Lower leg skin (tissue), 4 donors: ENCODE results near the gene KCNMA1. TPM values are rescaled to one million over a fixed set of nuclear protein-coding genes. Genes with fewer than 3 reads are reported as not detected.

Experiments
- DNase-seq, 2 donors: peaks; one replicate each; pipeline ENCODE4 v3.0.0-alpha.2; 2019; ENCODE audit warnings: low spot score in 2 of 2
- H3K4me3 ChIP-seq: fragments of 200-600 bp; sonication (generic); 2 replicates; pipeline ENCODE4 v1.5.1; 2017; ENCODE audit warnings: mild to moderate bottlenecking, low read depth; ENCODE audit not compliant: poor library complexity, severe bottlenecking
- CTCF ChIP-seq, 3 donors: fragments of 450-650 bp; IDR thresholded peaks; one replicate each; pipeline ENCODE4 v1.5.1; 2016; ENCODE audit warnings: antibody characterized with exemption in 3 of 3, mild to moderate bottlenecking in 3 of 3, moderate library complexity in 2 of 3
- POLR2A ChIP-seq, 2 donors: fragments of 450-650 bp; IDR thresholded peaks; one replicate each; pipeline ENCODE4 v1.6.1; 2016 to 2017; ENCODE audit warnings: antibody characterized with exemption in 2 of 2, mild to moderate bottlenecking in 1 of 2, moderate library complexity in 1 of 2
- WGBS, 2 donors: methylation state at CpG; one replicate each; pipeline ENCODE4 v1.1.5; 2018; 5-methylcytosine and 5-hydroxymethylcytosine counted together
- intact Hi-C: fragments of 100-400 bp; cut with DNase I; formaldehyde crosslinking; loops from one replicate; pipeline ENCODE4 v1.15.0; 2023; ENCODE audit warnings: low total_unique reads
- total RNA-seq, 4 donors: library from RNA; depleted of rRNA; stranded (reverse); fragments of >200 nt; gene quantifications; one replicate each; pipeline ENCODE4 v1.1.0, GENCODE V29; 2016

Gene KCNMA1
- total RNA-seq, 4 donors from 2014 or later, result 4.1 to 9.9 (median 6.5) TPM

- H3K4me3 ChIP-seq, result no peak overlapping the region
- WGBS, 2 donors, result 82 to 85% methylated on average over 7 of the region's 7 CpGs
- DNase-seq, result no peak
- TF ChIP-seq POLR2A (IDR thresholded peaks at IDR 0.05) (no peak), CTCF (IDR thresholded peaks at IDR 0.05) (no peak)
- intact Hi-C loops, result no loop called here
These were observed 436.2 kb downstream of the KCNMA1 start for GRCh38 chr10:77201135-77202106.

GRCh38 chr10:77197544-77197943 is 440.1 kb downstream of the KCNMA1 start:
- intact Hi-C loops, result no loop called here
- TF ChIP-seq POLR2A (IDR thresholded peaks at IDR 0.05), result no peak
- DNase-seq, result no peak
- H3K4me3 ChIP-seq, result no peak overlapping the region
- WGBS, 2 donors, result 89 to 90% methylated on average over 12 of the region's 12 CpGs

GRCh38 chr10:77196614-77197013 is 441.0 kb downstream of the KCNMA1 start:
- WGBS, 2 donors, result 89 to 90% methylated on average over 2 of the region's 2 CpGs

GRCh38 chr10:77195101-77195500 is 442.5 kb downstream of the KCNMA1 start:
- WGBS, 2 donors, result 54 to 63% methylated on average over 2 of the region's 2 CpGs
- no peak for DNase-seq
- TF ChIP-seq CTCF (IDR thresholded peaks at IDR 0.05), result no peak
- no peak for TF ChIP-seq POLR2A (IDR thresholded peaks at IDR 0.05)
- intact Hi-C loops, result no loop called here
- H3K4me3 ChIP-seq, result no peak overlapping the region

More at GRCh38 chr10:77196614-77197013, 441.0 kb downstream of the KCNMA1 start:
- TF ChIP-seq POLR2A (IDR thresholded peaks at IDR 0.05), result no peak
- no peak for DNase-seq
- intact Hi-C loops, result no loop called here
- no peak overlapping the region for H3K4me3 ChIP-seq

GRCh38 chr10:77193001-77193400 is 444.6 kb downstream of the KCNMA1 start:
- WGBS, 2 donors, result 58 to 77% methylated on average over 2 of the region's 2 CpGs
- H3K4me3 ChIP-seq, result no peak overlapping the region
- intact Hi-C loops, result no loop called here

GRCh38 chr10:77192402-77192801 is 445.2 kb downstream of the KCNMA1 start:
- no peak for TF ChIP-seq POLR2A (IDR thresholded peaks at IDR 0.05)
- TF ChIP-seq CTCF (IDR thresholded peaks at IDR 0.05), result no peak
- DNase-seq, result no peak
- no peak overlapping the region for H3K4me3 ChIP-seq
- WGBS, 2 donors, result 75 to 77% methylated on average over 3 of the region's 3 CpGs
- intact Hi-C loops, result no loop called here

More at GRCh38 chr10:77193001-77193400, 444.6 kb downstream of the KCNMA1 start:
- no peak for TF ChIP-seq POLR2A (IDR thresholded peaks at IDR 0.05)
- TF ChIP-seq CTCF (IDR thresholded peaks at IDR 0.05), result no peak
- no peak for DNase-seq
